PC-9 (cell line): ENCODE measurements around the gene C1orf35.

Experiments used
- CTCF ChIP-seq: fragments of 200-600 bp; sonication (generic); conservative IDR thresholded peaks from 2 replicates; pipeline ENCODE4 v1.6.1; 2017; ENCODE audit warnings: mixed run types, antibody characterized with exemption, mild to moderate bottlenecking, moderate library complexity
- EZH2 ChIP-seq: fragments of 200-600 bp; sonication (generic); IDR thresholded peaks from 2 replicates; pipeline ENCODE4 v1.8.0; 2017; ENCODE audit warnings: antibody characterized with exemption, low read depth

- no peak for TF ChIP-seq CTCF
- TF ChIP-seq EZH2 = no peak
These were observed 19.9 kb upstream of the C1orf35 start for GRCh38 chr1:228122921-228123441.
